ENCODE measurements around the gene AGPAT1. TPM values are rescaled to one million over a fixed set of nuclear protein-coding genes. Genes with fewer than 3 reads are reported as not detected.
A peak's percentile ranks its signal among the peaks of the same experiment; 100 is the strongest.
"Not testable (repeated sequence)": the region's sequence is repeated elsewhere in the genome, so short reads cannot be mapped to it uniquely, and the experiment has no call there.

Gene AGPAT1
- polyA plus RNA-seq, 1 donor (not counting 4 experiments of a cell fraction or from before 2014, with no cell fraction given): 46.4 TPM

DNA sequence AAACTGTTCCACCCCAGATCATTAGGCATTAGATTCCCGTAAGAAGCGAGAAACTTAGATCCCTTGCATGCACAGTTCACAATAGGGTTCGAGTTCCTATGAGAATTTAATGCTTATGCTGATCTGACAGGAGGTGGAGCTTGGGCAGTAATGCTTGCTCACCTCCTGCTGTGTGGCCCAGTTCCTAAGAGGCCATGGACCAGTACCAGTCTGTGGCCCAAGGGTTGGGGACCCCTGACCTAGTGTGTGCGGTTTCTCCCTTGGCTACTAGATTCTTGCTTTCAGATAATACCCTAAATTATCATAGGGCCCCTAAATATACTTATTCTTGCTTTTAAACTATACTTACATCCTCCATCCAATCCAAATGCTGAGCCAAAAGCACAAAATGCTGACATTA lies 18.5 kb upstream of the AGPAT1 start:
- TF ChIP-seq, protein P1, sequence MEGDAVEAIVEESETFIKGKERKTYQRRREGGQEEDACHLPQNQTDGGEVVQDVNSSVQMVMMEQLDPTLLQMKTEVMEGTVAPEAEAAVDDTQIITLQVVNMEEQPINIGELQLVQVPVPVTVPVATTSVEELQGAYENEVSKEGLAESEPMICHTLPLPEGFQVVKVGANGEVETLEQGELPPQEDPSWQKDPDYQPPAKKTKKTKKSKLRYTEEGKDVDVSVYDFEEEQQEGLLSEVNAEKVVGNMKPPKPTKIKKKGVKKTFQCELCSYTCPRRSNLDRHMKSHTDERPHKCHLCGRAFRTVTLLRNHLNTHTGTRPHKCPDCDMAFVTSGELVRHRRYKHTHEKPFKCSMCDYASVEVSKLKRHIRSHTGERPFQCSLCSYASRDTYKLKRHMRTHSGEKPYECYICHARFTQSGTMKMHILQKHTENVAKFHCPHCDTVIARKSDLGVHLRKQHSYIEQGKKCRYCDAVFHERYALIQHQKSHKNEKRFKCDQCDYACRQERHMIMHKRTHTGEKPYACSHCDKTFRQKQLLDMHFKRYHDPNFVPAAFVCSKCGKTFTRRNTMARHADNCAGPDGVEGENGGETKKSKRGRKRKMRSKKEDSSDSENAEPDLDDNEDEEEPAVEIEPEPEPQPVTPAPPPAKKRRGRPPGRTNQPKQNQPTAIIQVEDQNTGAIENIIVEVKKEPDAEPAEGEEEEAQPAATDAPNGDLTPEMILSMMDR (optimal IDR thresholded peaks at IDR 0.05 in 1 of 3, IDR thresholded peaks at IDR 0.05 in 1 of 3, conservative IDR thresholded peaks at IDR 0.05 in 1 of 3; ENCODE audit: extremely low read depth in 1 of 3, insufficient read depth in 2 of 3, low read length in 3 of 3): no peak
- TF ChIP-seq EZH2 (IDR thresholded peaks at IDR 0.05; ENCODE audit: low read length): no peak
- H3K9ac ChIP-seq (ENCODE audit: control insufficient read depth, extremely low read depth, insufficient read depth, low read length): no peak overlapping the region
- peaks cover 2% of the 10 kb centered on the region for H3K79me2 ChIP-seq (ENCODE audit: control insufficient read depth, insufficient read depth, low read length)
- H4K20me1 ChIP-seq (ENCODE audit: control insufficient read depth, extremely low read depth, insufficient read depth, low read length): no peaks in the 10 kb centered on the region
- H3K27ac ChIP-seq (ENCODE audit: control insufficient read depth, insufficient read depth, low read length): no peak overlapping the region
- H3K4me2 ChIP-seq (ENCODE audit: control insufficient read depth, extremely low read depth, insufficient read depth, low read depth, low read length): peak overlapping the region; percentile 75
- H2AFZ ChIP-seq (ENCODE audit: control insufficient read depth, low read length): no peak overlapping the region
- no peaks in the 10 kb centered on the region for H3K9me3 ChIP-seq (ENCODE audit: control insufficient read depth, low read depth, low read length)
- no peak overlapping the region for H3K4me3 ChIP-seq (ENCODE audit: control insufficient read depth in 2 of 3, extremely low read depth in 1 of 3, insufficient read depth in 2 of 3, low read depth in 1 of 3, low read length in 3 of 3)
- peaks cover 30% of the 10 kb centered on the region for H3K4me1 ChIP-seq (ENCODE audit: control insufficient read depth, extremely low read depth, insufficient read depth, low read length)
- DNase-seq (ENCODE audit: low read depth, low spot score): no peak
- H3K36me3 ChIP-seq (ENCODE audit: control insufficient read depth in 2 of 2, extremely low read depth in 1 of 2, insufficient read depth in 2 of 2, low read length in 2 of 2): no peaks in the 10 kb centered on the region
- no peaks in the 10 kb centered on the region for H3K9me1 ChIP-seq (ENCODE audit: control insufficient read depth, extremely low read depth, insufficient read depth, low read length)
- H3K27me3 ChIP-seq (ENCODE audit: control insufficient read depth, extremely low read depth, insufficient read depth, low read length): no peaks in the 10 kb centered on the region
- no peak for FAIRE-seq
- dilution Hi-C loops (cut with MboI; ENCODE audit: extremely low pct_ligation_motif_present, low sequenced_read_pairs): no loop called here

DNA sequence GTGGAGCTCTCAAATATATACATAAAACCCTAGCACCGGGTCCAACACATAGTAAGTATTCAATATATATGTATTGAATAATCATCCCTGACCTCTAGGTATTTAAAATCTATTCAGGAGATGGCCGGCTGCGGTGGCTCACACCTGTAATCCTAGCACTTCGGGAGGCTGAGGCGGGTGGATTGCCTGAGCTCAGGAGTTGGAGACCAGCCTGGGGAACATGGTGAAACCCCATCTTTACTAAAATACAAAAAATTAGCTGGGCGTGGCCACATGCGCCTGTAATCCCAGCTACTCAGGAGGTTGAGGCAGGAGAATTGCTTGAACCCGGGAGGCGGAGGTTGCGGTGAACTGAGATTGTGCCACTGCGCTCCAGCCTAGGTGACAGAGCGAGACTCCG lies 17.2 kb upstream of the AGPAT1 start:
- peak overlapping the region; percentile 71 for H3K4me2 ChIP-seq (ENCODE audit: control insufficient read depth, extremely low read depth, insufficient read depth, low read depth, low read length)

DNA sequence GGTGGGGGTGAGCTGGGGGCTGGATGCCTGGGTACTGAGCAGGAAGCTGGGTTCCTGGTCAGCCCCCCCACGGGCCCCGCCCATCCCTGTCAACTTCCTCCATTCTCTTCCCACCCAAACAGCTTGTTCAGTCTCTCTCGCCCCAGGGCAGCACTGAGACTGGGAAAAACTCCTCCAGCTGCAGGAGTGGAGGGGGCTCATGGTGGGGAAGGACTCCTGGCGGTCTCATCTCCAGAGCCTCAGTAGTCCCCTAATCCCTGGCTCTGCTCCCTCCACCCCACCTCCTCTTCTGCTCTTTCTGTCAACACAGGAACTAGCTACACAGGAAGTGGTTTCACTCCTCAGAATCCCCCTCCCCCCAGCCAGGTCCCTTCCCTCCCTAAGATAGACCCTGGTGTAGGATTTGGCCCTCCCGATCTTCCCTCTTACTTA lies 16.7 kb upstream of the AGPAT1 start, which contains the start of gene GPSM3:
GPSM3 (minus strand) TSS at position 36 of the 432 bp plus-strand sequence. CDS start 130 bp downstream, outside the sequence.
- Histone ChIP-seq H3K4me1 (ENCODE audit: control insufficient read depth, extremely low read depth, insufficient read depth, low read length) (peaks cover 33% of the 10 kb centered on the region), H3K79me2 (ENCODE audit: control insufficient read depth, insufficient read depth, low read length) (peaks cover 12% of the 10 kb centered on the region), H4K20me1 (ENCODE audit: control insufficient read depth, extremely low read depth, insufficient read depth, low read length) (no peaks in the 10 kb centered on the region), H3K27me3 (ENCODE audit: control insufficient read depth, extremely low read depth, insufficient read depth, low read length) (no peaks in the 10 kb centered on the region), H3K9me3 (ENCODE audit: control insufficient read depth, low read depth, low read length) (no peaks in the 10 kb centered on the region), H2AFZ (ENCODE audit: control insufficient read depth, low read length) (peak within 1 kb of the TSS; percentile 83), H3K9ac (ENCODE audit: control insufficient read depth, extremely low read depth, insufficient read depth, low read length) (peak within 1 kb of the TSS; percentile 33), H3K4me2 (ENCODE audit: control insufficient read depth, extremely low read depth, insufficient read depth, low read depth, low read length) (peak within 1 kb of the TSS; percentile 71), H3K9me1 (ENCODE audit: control insufficient read depth, extremely low read depth, insufficient read depth, low read length) (no peaks in the 10 kb centered on the region), H3K36me3 (ENCODE audit: control insufficient read depth in 2 of 2, extremely low read depth in 1 of 2, insufficient read depth in 2 of 2, low read length in 2 of 2) (no peaks in the 10 kb centered on the region), H3K27ac (ENCODE audit: control insufficient read depth, insufficient read depth, low read length) (peak within 1 kb of the TSS; percentile 49), H3K4me3 (ENCODE audit: control insufficient read depth in 2 of 3, extremely low read depth in 1 of 3, insufficient read depth in 2 of 3, low read depth in 1 of 3, low read length in 3 of 3) (peak within 1 kb of the TSS in 1 of 3 experiments; percentile 34)
- FAIRE-seq: no peak
- no peak for DNase-seq (ENCODE audit: low read depth, low spot score)
- dilution Hi-C loops (cut with MboI; ENCODE audit: extremely low pct_ligation_motif_present, low sequenced_read_pairs): no loop called here
- TF ChIP-seq EZH2 (IDR thresholded peaks at IDR 0.05; ENCODE audit: low read length): no peak
- TF ChIP-seq, protein P1 (optimal IDR thresholded peaks at IDR 0.05 in 1 of 3, IDR thresholded peaks at IDR 0.05 in 1 of 3, conservative IDR thresholded peaks at IDR 0.05 in 1 of 3; ENCODE audit: extremely low read depth in 1 of 3, insufficient read depth in 2 of 3, low read length in 3 of 3): no peak

More for the DNA sequence above, 17.2 kb upstream of the AGPAT1 start:
- DNase-seq (ENCODE audit: low read depth, low spot score); H3K9me1 ChIP-seq (ENCODE audit: control insufficient read depth, extremely low read depth, insufficient read depth, low read length); H3K27me3 ChIP-seq (ENCODE audit: control insufficient read depth, extremely low read depth, insufficient read depth, low read length); H3K9me3 ChIP-seq (ENCODE audit: control insufficient read depth, low read depth, low read length); H3K4me3 ChIP-seq (ENCODE audit: control insufficient read depth in 2 of 3, extremely low read depth in 1 of 3, insufficient read depth in 2 of 3, low read depth in 1 of 3, low read length in 3 of 3); dilution Hi-C loops (cut with MboI; ENCODE audit: extremely low pct_ligation_motif_present, low sequenced_read_pairs); FAIRE-seq; H4K20me1 ChIP-seq (ENCODE audit: control insufficient read depth, extremely low read depth, insufficient read depth, low read length); H3K27ac ChIP-seq (ENCODE audit: control insufficient read depth, insufficient read depth, low read length); H3K36me3 ChIP-seq (ENCODE audit: control insufficient read depth in 2 of 2, extremely low read depth in 1 of 2, insufficient read depth in 2 of 2, low read length in 2 of 2): not testable (repeated sequence)
- H3K79me2 ChIP-seq (ENCODE audit: control insufficient read depth, insufficient read depth, low read length): peaks cover 10% of the 10 kb centered on the region
- H3K4me1 ChIP-seq (ENCODE audit: control insufficient read depth, extremely low read depth, insufficient read depth, low read length): peaks cover 33% of the 10 kb centered on the region
- H3K9ac ChIP-seq (ENCODE audit: control insufficient read depth, extremely low read depth, insufficient read depth, low read length): peak overlapping the region; percentile 33
- H2AFZ ChIP-seq (ENCODE audit: control insufficient read depth, low read length): peak overlapping the region; percentile 83

Measured in keratinocyte (primary cell).